SK-N-SH treated with all-trans-retinoic acid at 6 μM for 48 hours (cell line): ENCODE data around the gene BABAM2.

ENCODE experiments used
- ARNTL ChIP-seq: fragments of 450-650 bp; formaldehyde crosslinking; IDR thresholded peaks from 2 replicates; pipeline ENCODE4 v1.5.0; 2020; ENCODE audit warnings: low read depth, mild to moderate bottlenecking, moderate library complexity, borderline replicate concordance
- BACH2 ChIP-seq: fragments of 250-450 bp; sonication (Bioruptor Pico); IDR thresholded peaks from 2 replicates; pipeline ENCODE4 v1.9.0; 2021; ENCODE audit warnings: mild to moderate bottlenecking, borderline replicate concordance
- OSR1 ChIP-seq: fragments of 250-450 bp; sonication (Bioruptor Pico); IDR thresholded peaks from 2 replicates; pipeline ENCODE4 v1.8.0; 2022; ENCODE audit warnings: moderate library complexity, mild to moderate bottlenecking, inconsistent platforms
- TSHZ2 ChIP-seq: fragments of 250-450 bp; sonication (Bioruptor Pico); IDR thresholded peaks from 2 replicates; pipeline ENCODE4 v1.5.0; 2020; ENCODE audit warnings: mild to moderate bottlenecking, moderate library complexity
- ZFP3 ChIP-seq: fragments of 250-450 bp; sonication (Bioruptor Pico); IDR thresholded peaks from 2 replicates; pipeline ENCODE4 v1.5.0; 2020; ENCODE audit warnings: mild to moderate bottlenecking, moderate library complexity
- ZNF565 ChIP-seq: fragments of 450-650 bp; formaldehyde crosslinking; conservative IDR thresholded peaks from 2 replicates; pipeline ENCODE4 v1.5.0; 2020; ENCODE audit warnings: low read depth, mild to moderate bottlenecking, moderate library complexity

GRCh38 chr2:28378679-28379584 is 488.4 kb downstream of the BABAM2 start:
- no peak for TF ChIP-seq ZNF565
- TF ChIP-seq ARNTL (CRISPR knock-in tag): no peak
- TF ChIP-seq TSHZ2 (CRISPR knock-in tag): no peak
- TF ChIP-seq BACH2: no peak
- no peak for TF ChIP-seq OSR1
- TF ChIP-seq ZFP3 (CRISPR knock-in tag): no peak
